Cardiac fibroblast (primary cell): ENCODE measurements around the gene PLEKHA6.
A peak's percentile ranks its signal among the peaks of the same experiment; 100 is the strongest.

Experiments
- DNase-seq, 2 donors: peaks; one replicate each; pipeline versions ENCODE4 v3.0.0 to v3.0.0-alpha.2; 2010; ENCODE audit warnings: low read depth in 2 of 2
- H3K4me3 ChIP-seq, 2 donors: replicated peaks in 1 of 2; 1 replicate in 1 of 2; 2 replicates in 1 of 2; pipeline ENCODE4 v1.5.1; 2011; ENCODE audit warnings: low read depth in 2 of 2, low read length in 2 of 2, mild to moderate bottlenecking in 2 of 2, moderate library complexity in 1 of 2
- CTCF ChIP-seq: IDR thresholded peaks from one replicate; pipeline ENCODE4 v1.5.1; 2011; ENCODE audit warnings: low read depth, mild to moderate bottlenecking, low read length, inconsistent platforms

PLEKHA6 gene

DNA sequence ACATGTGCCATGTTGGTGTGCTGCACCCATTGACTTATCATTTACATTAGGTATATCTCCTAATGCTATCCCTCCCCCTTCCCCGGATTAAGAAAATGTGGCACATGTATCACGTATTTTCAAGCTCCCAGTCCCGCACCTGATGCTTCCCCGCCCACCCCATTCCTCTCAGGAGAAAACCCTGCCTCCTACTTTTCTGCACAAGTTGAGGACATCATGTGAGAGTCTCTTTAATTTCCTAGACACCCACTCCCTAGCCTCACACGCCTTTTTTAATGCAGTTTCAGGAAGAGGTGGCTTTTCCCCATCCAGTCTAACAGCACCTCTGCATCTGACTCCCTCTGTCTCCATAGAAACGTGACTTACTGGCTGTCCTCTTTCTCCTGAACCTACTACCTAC lies 87.8 kb downstream of the PLEKHA6 start:
- no peak for TF ChIP-seq CTCF
- no peak for DNase-seq
- H3K4me3 ChIP-seq: no peak overlapping the region

DNA sequence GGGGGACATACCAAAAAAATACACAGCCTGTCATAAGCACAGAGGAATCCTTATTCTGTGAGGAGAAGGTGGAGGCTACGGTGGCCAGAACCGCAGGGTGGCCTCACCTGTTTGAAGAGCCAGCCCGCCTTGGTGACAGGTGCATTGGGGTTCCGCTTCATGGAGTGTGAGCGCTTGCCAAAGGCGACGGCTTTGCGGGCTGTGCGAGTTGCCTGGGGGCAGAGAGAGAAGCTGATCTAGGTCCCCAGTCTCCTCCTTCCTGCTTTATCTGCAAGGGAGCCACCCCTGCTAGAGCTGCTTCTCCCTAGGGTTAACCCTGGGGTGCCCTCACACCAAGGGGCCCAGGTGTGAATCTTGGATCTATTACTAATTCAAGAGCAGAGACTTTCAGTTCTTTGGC lies 91.6 kb downstream of the PLEKHA6 start:
- H3K4me3 ChIP-seq: no peak overlapping the region
- no peak for TF ChIP-seq CTCF
- DNase-seq: no peak

DNA sequence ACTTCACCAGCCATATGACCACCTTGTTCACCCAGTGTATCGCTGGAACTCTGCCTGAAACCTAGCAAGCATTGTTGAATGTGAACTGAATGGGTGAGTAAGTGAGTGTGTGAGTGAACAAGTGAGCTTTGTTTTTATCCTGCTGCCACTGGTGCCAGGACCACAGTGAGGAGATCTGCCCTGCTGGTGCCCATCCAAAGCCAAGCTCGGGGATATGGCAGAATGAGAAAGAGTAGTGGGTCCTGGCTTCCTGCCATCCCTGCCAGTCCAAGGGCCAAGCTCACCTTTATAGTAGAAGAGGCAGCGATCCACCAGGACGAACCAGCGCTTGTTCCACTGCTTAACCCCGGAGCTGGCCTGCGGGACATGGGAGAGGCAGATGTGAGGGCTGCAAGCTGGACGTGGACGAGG lies 92.5 kb downstream of the PLEKHA6 start:
- no peak for DNase-seq
- no peak for TF ChIP-seq CTCF
- H3K4me3 ChIP-seq: no peak overlapping the region

GRCh38 chr1:204266504-204267034 lies 93.2 kb downstream of the PLEKHA6 start:
- no peak overlapping the region for H3K4me3 ChIP-seq
- TF ChIP-seq CTCF: no peak
- DNase-seq: peak in 1 of 2 donors; percentile 8

DNA sequence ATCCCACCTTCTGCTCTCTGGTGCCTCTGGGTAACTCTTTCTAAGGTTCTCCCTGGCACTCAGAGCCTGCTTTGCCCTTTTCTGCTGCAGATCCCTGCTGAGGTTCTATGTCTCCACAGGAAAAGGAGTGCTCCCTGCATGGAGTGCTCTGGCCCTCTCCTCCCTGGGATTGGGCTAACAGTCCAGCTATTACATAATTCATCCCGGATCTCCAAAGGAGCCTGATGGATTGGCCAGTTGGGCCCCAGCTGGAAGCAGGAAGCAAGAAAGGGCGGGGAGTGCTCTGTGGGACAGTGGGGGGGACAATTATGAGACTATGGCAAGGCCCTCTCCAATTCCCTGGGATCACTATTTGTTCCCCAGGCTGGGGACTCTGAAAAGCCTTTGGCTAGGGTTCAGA lies 94.1 kb downstream of the PLEKHA6 start:
- no peak overlapping the region for H3K4me3 ChIP-seq

DNA sequence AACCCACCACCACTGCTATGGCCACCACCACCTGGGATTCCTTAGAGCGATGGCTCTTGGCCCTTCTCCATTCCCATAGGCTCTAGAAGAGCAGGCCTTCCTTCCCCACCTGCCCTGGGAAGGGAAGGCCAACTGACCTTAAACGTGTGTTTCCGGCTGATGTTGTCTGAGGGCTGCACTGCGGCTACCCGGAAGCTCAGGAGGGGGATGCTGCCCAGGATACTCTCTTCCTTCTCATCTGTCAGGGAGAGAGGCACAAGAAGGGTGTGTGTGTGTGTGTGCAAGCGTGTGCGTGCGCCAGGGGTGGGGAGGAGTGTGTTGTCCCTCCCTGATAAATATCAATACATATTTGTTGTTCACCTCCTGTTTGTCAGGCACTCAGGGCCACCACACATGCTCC lies 94.9 kb downstream of the PLEKHA6 start:
- no peak for TF ChIP-seq CTCF
- no peak overlapping the region for H3K4me3 ChIP-seq
- no peak for DNase-seq

More for the DNA sequence above, 94.1 kb downstream of the PLEKHA6 start:
- DNase-seq: no peak
- no peak for TF ChIP-seq CTCF

GRCh38 chr1:204263254-204263910 lies 96.3 kb downstream of the PLEKHA6 start:
- TF ChIP-seq CTCF: no peak
- DNase-seq: no peak
- no peak overlapping the region for H3K4me3 ChIP-seq
